ENCODE measurements around the gene ABCA1. TPM values are rescaled to one million over a fixed set of nuclear protein-coding genes. Genes with fewer than 3 reads are reported as not detected.

The ABCA1 gene
- total and polyA plus RNA-seq, 12 donors = 1.3 to 35.0 (median 11.3) TPM

DNA sequence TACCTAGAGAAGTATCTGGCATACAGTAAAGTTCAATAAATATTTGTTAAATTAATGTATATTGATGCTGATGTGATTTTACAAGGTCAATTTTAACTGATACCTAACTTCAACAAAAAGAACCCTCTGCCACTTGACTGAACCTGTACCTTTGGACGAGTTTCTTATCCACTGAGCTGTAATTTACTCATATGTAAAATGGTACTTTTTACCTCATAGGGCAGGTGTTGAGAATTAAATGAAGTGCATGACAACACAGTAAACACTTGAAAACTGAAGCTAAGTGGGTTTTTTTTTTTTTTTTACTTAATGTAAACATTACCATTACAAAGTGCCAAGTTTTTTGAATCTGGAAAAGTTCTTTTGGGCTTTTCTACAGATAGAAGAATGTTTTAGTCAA lies 148.6 kb downstream of the ABCA1 start:
- no peaks in the 10 kb centered on the region for H3K9me3 ChIP-seq
- WGBS, 2 donors = 85 to 91% methylated on average over 1 of the region's 1 CpG
- peaks cover 0 to 61% (median 8%) of the 10 kb centered on the region in 9 donors for H3K36me3 ChIP-seq
- DNase-seq (no peak), ATAC-seq (no peak)
- intact Hi-C loops (cut with DNase I) = no loop called here
- H3K27ac ChIP-seq = no peak overlapping the region
- H3K27me3 ChIP-seq = no peaks in the 10 kb centered on the region
- H3K4me1 ChIP-seq = peaks cover 0 to 56% (median 30%) of the 10 kb centered on the region in 9 donors
- H3K4me3 ChIP-seq = no peak overlapping the region
- TF ChIP-seq, protein P1, sequence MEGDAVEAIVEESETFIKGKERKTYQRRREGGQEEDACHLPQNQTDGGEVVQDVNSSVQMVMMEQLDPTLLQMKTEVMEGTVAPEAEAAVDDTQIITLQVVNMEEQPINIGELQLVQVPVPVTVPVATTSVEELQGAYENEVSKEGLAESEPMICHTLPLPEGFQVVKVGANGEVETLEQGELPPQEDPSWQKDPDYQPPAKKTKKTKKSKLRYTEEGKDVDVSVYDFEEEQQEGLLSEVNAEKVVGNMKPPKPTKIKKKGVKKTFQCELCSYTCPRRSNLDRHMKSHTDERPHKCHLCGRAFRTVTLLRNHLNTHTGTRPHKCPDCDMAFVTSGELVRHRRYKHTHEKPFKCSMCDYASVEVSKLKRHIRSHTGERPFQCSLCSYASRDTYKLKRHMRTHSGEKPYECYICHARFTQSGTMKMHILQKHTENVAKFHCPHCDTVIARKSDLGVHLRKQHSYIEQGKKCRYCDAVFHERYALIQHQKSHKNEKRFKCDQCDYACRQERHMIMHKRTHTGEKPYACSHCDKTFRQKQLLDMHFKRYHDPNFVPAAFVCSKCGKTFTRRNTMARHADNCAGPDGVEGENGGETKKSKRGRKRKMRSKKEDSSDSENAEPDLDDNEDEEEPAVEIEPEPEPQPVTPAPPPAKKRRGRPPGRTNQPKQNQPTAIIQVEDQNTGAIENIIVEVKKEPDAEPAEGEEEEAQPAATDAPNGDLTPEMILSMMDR (IDR thresholded peaks at IDR 0.05) = no peak

DNA sequence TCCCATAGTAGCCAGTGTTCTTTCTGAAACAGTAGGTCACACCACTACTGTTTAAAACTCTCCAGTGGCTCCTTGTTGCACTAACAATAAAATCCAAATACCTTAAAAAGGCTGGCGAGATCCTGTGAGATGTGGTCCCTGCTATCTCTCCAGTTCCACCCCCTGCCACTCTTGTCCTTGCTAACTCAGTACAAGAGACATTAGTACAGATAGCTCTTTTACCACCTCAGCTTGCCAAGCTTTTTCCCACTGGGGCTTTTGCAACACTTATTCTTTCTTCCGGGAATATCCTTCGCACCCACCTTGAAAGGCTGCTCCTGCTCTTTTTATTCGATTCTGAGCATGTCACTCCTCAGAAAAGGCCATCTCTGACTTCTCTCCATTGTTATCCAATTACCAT lies 149.2 kb downstream of the ABCA1 start:
- H3K27ac ChIP-seq = no peak overlapping the region
- H3K9me3 ChIP-seq = no peaks in the 10 kb centered on the region
- no peak for DNase-seq
- no peaks in the 10 kb centered on the region for H3K27me3 ChIP-seq
- H3K4me3 ChIP-seq = no peak overlapping the region
- TF ChIP-seq, protein P1 (IDR thresholded peaks at IDR 0.05) = no peak
- no peak for ATAC-seq
- 91 to 95% methylated on average over 4 of the region's 4 CpGs for WGBS, 2 donors
- intact Hi-C loops (cut with DNase I) = no loop called here
- H3K4me1 ChIP-seq = peaks cover 0 to 56% (median 32%) of the 10 kb centered on the region in 9 donors
- peaks cover 0 to 59% (median 6%) of the 10 kb centered on the region in 9 donors for H3K36me3 ChIP-seq

DNA sequence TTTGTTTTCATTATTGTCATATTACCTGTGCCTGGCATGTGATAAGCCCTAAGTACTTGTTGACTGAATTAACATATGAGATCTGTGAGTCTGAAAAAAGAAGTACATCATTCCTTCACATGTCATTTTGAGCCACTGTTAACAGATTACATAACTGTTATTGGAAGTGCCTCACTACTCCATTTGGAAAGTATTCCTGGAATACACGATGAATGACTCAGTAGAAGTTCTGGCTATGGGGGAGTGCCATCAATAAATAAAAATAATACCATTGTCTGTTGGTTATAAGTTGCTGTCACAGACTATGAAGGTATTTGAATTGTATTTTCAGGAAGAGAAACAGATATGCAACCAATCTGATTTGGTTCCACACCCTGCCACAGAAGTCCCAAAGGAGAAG lies 151.2 kb downstream of the ABCA1 start:
- intact Hi-C loops (cut with DNase I) = no loop called here
- Histone ChIP-seq H3K9me3 (no peaks in the 10 kb centered on the region), H3K4me1 (peaks cover 0 to 65% (median 40%) of the 10 kb centered on the region in 9 donors), H3K27ac (peak overlapping the region in 9 of 10 donors; percentile 12 to 87 (median 82)), H3K36me3 (peaks cover 0 to 39% (median 0%) of the 10 kb centered on the region in 9 donors), H3K27me3 (no peaks in the 10 kb centered on the region), H3K4me3 (no peak overlapping the region)
- DNase-seq = no peak
- TF ChIP-seq, protein P1 (IDR thresholded peaks at IDR 0.05) = no peak
- ATAC-seq = peak in 5 of 8 donors; percentile 11 to 39 (median 25)
- WGBS, 2 donors = 31 to 36% methylated on average over 1 of the region's 1 CpG

DNA sequence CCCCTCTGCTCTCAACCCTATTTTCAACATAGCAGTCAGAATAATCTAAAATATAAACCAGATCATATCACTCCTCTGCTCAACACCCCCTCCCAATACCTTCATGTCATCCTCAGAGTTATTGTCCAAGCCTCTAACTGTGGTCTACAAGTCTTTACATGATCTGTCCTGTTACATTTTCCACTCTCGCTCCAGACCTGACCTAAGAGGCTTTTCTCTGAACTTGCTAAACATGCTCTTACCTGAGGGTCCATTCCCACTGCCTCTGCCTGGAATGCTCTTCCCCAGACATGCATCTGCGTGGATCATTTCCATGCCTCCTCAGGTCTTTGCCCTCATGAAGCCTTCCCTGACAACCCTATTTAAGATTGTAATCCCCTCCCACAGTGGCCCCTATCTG lies 152.0 kb downstream of the ABCA1 start:
- H3K4me1 ChIP-seq = peaks cover 0 to 57% (median 36%) of the 10 kb centered on the region in 9 donors

More for the DNA sequence above, 152.0 kb downstream of the ABCA1 start:
- no peak for DNase-seq
- ATAC-seq = peak in 4 of 8 donors; percentile 1 to 9 (median 8)
- H3K36me3 ChIP-seq = peaks cover 0 to 38% (median 0%) of the 10 kb centered on the region in 9 donors
- H3K9me3 ChIP-seq = no peaks in the 10 kb centered on the region
- intact Hi-C loops (cut with DNase I) = no loop called here
- no peak overlapping the region for H3K4me3 ChIP-seq
- peak overlapping the region; percentile 3 to 87 (median 80) for H3K27ac ChIP-seq
- 99 to 100% methylated on average over 2 of the region's 2 CpGs for WGBS, 2 donors
- no peaks in the 10 kb centered on the region for H3K27me3 ChIP-seq
- TF ChIP-seq, protein P1 (IDR thresholded peaks at IDR 0.05) = no peak
